Measurements from ENCODE around the gene MLLT10. TPM values are rescaled to one million over a fixed set of nuclear protein-coding genes. Genes with fewer than 3 reads are reported as not detected.

Gene MLLT10
- total and polyA plus RNA-seq, 10 of the 15 experiments (the other 5 are each of a cell fraction or from before 2014, with no cell fraction given) = 8.7 to 61.1 (median 28.5) TPM

DNA sequence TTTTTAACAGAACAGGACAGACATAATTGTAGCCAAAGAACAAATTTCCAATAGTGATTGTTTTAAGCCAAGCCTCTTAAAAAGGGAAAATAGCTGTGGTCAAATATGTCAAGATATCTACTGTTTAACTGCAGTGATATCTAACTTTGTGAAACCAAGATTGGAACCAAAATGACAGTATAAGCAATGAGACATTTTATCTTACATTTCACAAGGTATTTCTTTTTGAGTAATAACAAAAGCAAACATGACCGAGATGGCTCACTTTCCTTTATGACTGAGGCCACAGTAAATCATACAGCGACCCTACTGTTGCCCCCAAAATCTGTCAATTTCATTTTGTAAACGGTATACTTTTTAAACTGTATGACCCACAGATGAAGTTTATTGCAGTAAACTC, 215.8 kb downstream of the MLLT10 start:
- Histone ChIP-seq H3K27me3 (replicated peaks in 1 of 2; ENCODE audit: control insufficient read depth in 2 of 2, insufficient read depth in 2 of 2, low read length in 1 of 2) (no peaks in the 10 kb centered on the region), H4K20me1 (ENCODE audit: control insufficient read depth, insufficient read depth) (no peaks in the 10 kb centered on the region), H3K4me2 (ENCODE audit: control insufficient read depth, insufficient read depth) (no peak overlapping the region), H2AFZ (ENCODE audit: control insufficient read depth, low read depth, low read length) (no peak overlapping the region), H3K4me3 (no peak overlapping the region), H3K4me1 (ENCODE audit: control insufficient read depth, insufficient read depth, low read length) (no peaks in the 10 kb centered on the region), H3K9me3 (replicated peaks; ENCODE audit: control insufficient read depth, insufficient read depth, low read length) (no peaks in the 10 kb centered on the region), H3K9ac (ENCODE audit: control insufficient read depth, insufficient read depth, low read length) (no peak overlapping the region), H3K36me3 (ENCODE audit: control insufficient read depth in 2 of 2, insufficient read depth in 2 of 2, low read length in 1 of 2) (peaks cover 0 to 4% of the 10 kb centered on the region in 2 experiments; a peak in 1 of 4 replicates), H3K79me2 (ENCODE audit: control insufficient read depth, insufficient read depth, low read length) (no peaks in the 10 kb centered on the region), H3K27ac (ENCODE audit: control insufficient read depth, insufficient read depth) (no peak overlapping the region)
- 6% methylated on average over 3 of the region's 3 CpGs for WGBS (ENCODE audit: insufficient coverage, insufficient replicate concordance, low lambda C conversion rate, missing lambda C conversion rate)
- SMC1A ChIA-PET (ENCODE audit: uncharacterized antibody, unreplicated experiment) = no interaction called here
- BruUV-seq (replicated peaks) = no TSS peak
- CTCF ChIA-PET = interaction anchor here (0.6 kb wide), 1 partner anchor 93 kb away, joined by 6 read pairs; no protein-coding TSS in a partner anchor
- no peak for FAIRE-seq
- TF ChIP-seq, protein P1, sequence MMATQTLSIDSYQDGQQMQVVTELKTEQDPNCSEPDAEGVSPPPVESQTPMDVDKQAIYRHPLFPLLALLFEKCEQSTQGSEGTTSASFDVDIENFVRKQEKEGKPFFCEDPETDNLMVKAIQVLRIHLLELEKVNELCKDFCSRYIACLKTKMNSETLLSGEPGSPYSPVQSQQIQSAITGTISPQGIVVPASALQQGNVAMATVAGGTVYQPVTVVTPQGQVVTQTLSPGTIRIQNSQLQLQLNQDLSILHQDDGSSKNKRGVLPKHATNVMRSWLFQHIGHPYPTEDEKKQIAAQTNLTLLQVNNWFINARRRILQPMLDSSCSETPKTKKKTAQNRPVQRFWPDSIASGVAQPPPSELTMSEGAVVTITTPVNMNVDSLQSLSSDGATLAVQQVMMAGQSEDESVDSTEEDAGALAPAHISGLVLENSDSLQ (IDR thresholded peaks at IDR 0.05) = no peak
- TF ChIP-seq POU2F2 (IDR thresholded peaks at IDR 0.05; ENCODE audit: borderline replicate concordance, low read depth, low read length) = no peak
- no peak for TF ChIP-seq MTA3 (IDR thresholded peaks at IDR 0.05; ENCODE audit: borderline replicate concordance, low read length)
- no peak for TF ChIP-seq MXI1 (IDR thresholded peaks at IDR 0.05; ENCODE audit: low read depth, low read length)
- TF ChIP-seq SREBF2 (IDR thresholded peaks at IDR 0.05; ENCODE audit: low read length) = no peak
- no peak for TF ChIP-seq STAT1 (conservative IDR thresholded peaks at IDR 0.05)
- TF ChIP-seq CREM (IDR thresholded peaks at IDR 0.05; ENCODE audit: low read depth) = no peak
- TF ChIP-seq SUPT20H (IDR thresholded peaks at IDR 0.05; ENCODE audit: borderline replicate concordance, control insufficient read depth, low read depth, low read length) = no peak
- TF ChIP-seq BCL11A (IDR thresholded peaks at IDR 0.05; ENCODE audit: low read depth, low read length) = no peak
- TF ChIP-seq YY1 (IDR thresholded peaks at IDR 0.05; ENCODE audit: low read depth, low read length) = no peak
- TF ChIP-seq MEF2A (IDR thresholded peaks at IDR 0.05; ENCODE audit: insufficient read depth, low read depth, low read length) = no peak
- no peak for TF ChIP-seq NFIC (IDR thresholded peaks at IDR 0.05; ENCODE audit: low read depth, low read length)
- no peak for TF ChIP-seq ZNF217 (IDR thresholded peaks at IDR 0.05)
- TF ChIP-seq HDAC6 (IDR thresholded peaks at IDR 0.05; ENCODE audit: unreplicated experiment) = no peak
- TF ChIP-seq EGR1 (IDR thresholded peaks at IDR 0.05; ENCODE audit: borderline replicate concordance in 1 of 2, low read depth in 2 of 2, low read length in 2 of 2) = no peak
- TF ChIP-seq, protein P2, sequence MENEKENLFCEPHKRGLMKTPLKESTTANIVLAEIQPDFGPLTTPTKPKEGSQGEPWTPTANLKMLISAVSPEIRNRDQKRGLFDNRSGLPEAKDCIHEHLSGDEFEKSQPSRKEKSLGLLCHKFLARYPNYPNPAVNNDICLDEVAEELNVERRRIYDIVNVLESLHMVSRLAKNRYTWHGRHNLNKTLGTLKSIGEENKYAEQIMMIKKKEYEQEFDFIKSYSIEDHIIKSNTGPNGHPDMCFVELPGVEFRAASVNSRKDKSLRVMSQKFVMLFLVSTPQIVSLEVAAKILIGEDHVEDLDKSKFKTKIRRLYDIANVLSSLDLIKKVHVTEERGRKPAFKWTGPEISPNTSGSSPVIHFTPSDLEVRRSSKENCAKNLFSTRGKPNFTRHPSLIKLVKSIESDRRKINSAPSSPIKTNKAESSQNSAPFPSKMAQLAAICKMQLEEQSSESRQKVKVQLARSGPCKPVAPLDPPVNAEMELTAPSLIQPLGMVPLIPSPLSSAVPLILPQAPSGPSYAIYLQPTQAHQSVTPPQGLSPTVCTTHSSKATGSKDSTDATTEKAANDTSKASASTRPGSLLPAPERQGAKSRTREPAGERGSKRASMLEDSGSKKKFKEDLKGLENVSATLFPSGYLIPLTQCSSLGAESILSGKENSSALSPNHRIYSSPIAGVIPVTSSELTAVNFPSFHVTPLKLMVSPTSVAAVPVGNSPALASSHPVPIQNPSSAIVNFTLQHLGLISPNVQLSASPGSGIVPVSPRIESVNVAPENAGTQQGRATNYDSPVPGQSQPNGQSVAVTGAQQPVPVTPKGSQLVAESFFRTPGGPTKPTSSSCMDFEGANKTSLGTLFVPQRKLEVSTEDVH (IDR thresholded peaks at IDR 0.05; ENCODE audit: low read depth, partially characterized antibody) = no peak
- TF ChIP-seq ZNF207 (IDR thresholded peaks at IDR 0.05; ENCODE audit: borderline replicate concordance) = no peak
- TF ChIP-seq NRF1 (conservative IDR thresholded peaks at IDR 0.05; ENCODE audit: low read depth, low read length) = no peak
- no peak for TF ChIP-seq CEBPB (IDR thresholded peaks at IDR 0.05; ENCODE audit: borderline replicate concordance in 1 of 2, low read depth in 2 of 2, low read length in 2 of 2)
- no peak for DNase-seq (ENCODE audit: low read depth, low spot score)
- in situ Hi-C loops (cut with MboI) (loop anchor here (25.0 kb wide), 1 partner anchor 887 kb away; no protein-coding TSS in a partner anchor), intact Hi-C loops (cut with micrococcal nuclease; ENCODE audit: unreplicated experiment) (no loop called here)
- no peak for ATAC-seq
- RAD21 ChIA-PET (ENCODE audit: unreplicated experiment) = no interaction called here
- POLR2A ChIA-PET = no interaction called here

Measured in GM12878 (cell line).